Immature natural killer cell (primary cell): ENCODE data around the gene STARD10. TPM values are rescaled to one million over a fixed set of nuclear protein-coding genes. Genes with fewer than 3 reads are reported as not detected.

Source experiments
- DNase-seq, 3 donors: peaks; one replicate each; pipeline ENCODE4 v3.0.0; 2022; ENCODE audit warnings: mixed read lengths in 1 of 3
- H3K27ac Mint-ChIP-seq, 6 donors: one replicate each; pipeline ENCODE4 v1.8.0; 2020; ENCODE audit warnings: mixed read lengths in 6 of 6, mild to moderate bottlenecking in 5 of 6, inconsistent platforms in 4 of 6, moderate library complexity in 3 of 6
- H3K27me3 Mint-ChIP-seq, 3 donors: one replicate each; pipeline ENCODE4 v1.8.0; 2020 to 2021; ENCODE audit warnings: low read depth in 3 of 3, mild to moderate bottlenecking in 3 of 3, mixed read lengths in 3 of 3, moderate library complexity in 3 of 3, inconsistent platforms in 1 of 3
- H3K36me3 Mint-ChIP-seq, 3 donors: one replicate each; pipeline ENCODE4 v1.8.0; 2020; ENCODE audit warnings: mixed read lengths in 3 of 3, inconsistent platforms in 2 of 3, mild to moderate bottlenecking in 2 of 3
- H3K4me1 Mint-ChIP-seq, 2 donors: one replicate each; pipeline ENCODE4 v1.8.0; 2020; ENCODE audit warnings: inconsistent platforms in 2 of 2, mild to moderate bottlenecking in 2 of 2, mixed read lengths in 2 of 2, moderate library complexity in 1 of 2
- H3K4me3 Mint-ChIP-seq, 5 donors: one replicate each; pipeline ENCODE4 v1.8.0; 2020; ENCODE audit warnings: mild to moderate bottlenecking in 5 of 5, mixed read lengths in 5 of 5, inconsistent platforms in 3 of 5, moderate library complexity in 3 of 5
- H3K9me3 Mint-ChIP-seq, 6 donors: one replicate each; pipeline ENCODE4 v1.8.0; 2020; ENCODE audit warnings: mild to moderate bottlenecking in 6 of 6, mixed read lengths in 6 of 6, inconsistent platforms in 4 of 6, moderate library complexity in 3 of 6
- polyA plus RNA-seq, 3 donors: library from polyadenylated mRNA; unstranded; fragments of 300-500 nt; fragmentation: Illumina TruSeq; gene quantifications; one replicate each; pipeline ENCODE4 v1.2.3, GENCODE V29; 2021

The STARD10 gene
- polyA plus RNA-seq, 3 donors from 2014 or later: 26.3 to 50.1 (median 35.6) TPM

DNA sequence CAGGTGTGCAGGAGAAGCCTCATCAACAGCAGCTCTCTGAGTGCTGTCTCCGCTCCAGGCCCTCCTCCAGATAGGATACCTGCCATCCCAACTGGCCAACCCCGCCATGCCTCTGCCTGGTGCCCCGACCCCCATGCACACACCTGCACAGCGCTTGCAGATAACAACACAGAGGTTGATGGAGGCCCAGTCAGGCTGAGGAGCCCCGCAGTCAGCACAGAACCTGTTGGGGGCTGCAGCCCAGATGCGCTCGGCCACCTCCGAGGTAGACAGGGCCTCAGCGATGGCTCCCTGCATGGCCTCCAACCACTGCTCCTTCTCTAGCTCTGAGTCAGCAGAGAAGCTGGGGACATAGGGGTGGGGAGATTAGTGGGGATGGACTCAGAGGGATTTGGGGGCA lies 86.8 kb downstream of the STARD10 start:
- peaks cover 2 to 19% (median 9%) of the 10 kb centered on the region in 3 donors for H3K27me3 Mint-ChIP-seq
- no peak for DNase-seq
- peaks cover 17 to 19% of the 10 kb centered on the region in 2 donors for H3K4me1 Mint-ChIP-seq

DNA sequence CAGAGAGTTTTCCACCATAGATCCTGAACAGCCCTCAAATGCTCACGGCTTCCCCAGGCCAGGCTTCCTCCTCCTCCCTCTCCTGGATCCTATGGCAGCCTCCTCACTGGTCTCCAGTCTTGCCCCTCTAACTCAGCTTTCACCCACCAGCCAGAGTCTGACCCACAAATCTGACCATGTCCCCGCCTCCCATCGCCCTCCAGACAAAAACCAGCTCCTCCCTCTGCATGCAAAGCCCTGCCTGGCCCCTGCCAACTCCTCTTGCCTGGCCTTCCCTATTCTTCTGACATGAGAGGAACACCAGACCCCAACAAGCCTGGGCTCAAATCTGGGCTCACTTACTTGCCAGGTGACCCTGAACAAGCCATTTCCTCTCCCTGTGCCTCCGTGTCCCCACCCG lies 87.3 kb downstream of the STARD10 start:
- peaks cover 0 to 33% (median 7%) of the 10 kb centered on the region in 3 donors for H3K36me3 Mint-ChIP-seq
- DNase-seq: no peak
- H3K27me3 Mint-ChIP-seq: peaks cover 2 to 19% (median 9%) of the 10 kb centered on the region in 3 donors
- H3K27ac Mint-ChIP-seq: peak overlapping the region in 4 of 6 donors; percentile 56 to 75 (median 69)
- peak overlapping the region in 1 of 5 donors; percentile 9 for H3K4me3 Mint-ChIP-seq
- H3K9me3 Mint-ChIP-seq: no peaks in the 10 kb centered on the region
- peaks cover 17 to 19% of the 10 kb centered on the region in 2 donors for H3K4me1 Mint-ChIP-seq

More for the DNA sequence above, 86.8 kb downstream of the STARD10 start:
- Mint-ChIP-seq H3K27ac (peak overlapping the region in 2 of 6 donors; percentile 75 to 85), H3K4me3 (no peak overlapping the region), H3K9me3 (no peaks in the 10 kb centered on the region), H3K36me3 (peaks cover 0 to 33% (median 7%) of the 10 kb centered on the region in 3 donors)

DNA sequence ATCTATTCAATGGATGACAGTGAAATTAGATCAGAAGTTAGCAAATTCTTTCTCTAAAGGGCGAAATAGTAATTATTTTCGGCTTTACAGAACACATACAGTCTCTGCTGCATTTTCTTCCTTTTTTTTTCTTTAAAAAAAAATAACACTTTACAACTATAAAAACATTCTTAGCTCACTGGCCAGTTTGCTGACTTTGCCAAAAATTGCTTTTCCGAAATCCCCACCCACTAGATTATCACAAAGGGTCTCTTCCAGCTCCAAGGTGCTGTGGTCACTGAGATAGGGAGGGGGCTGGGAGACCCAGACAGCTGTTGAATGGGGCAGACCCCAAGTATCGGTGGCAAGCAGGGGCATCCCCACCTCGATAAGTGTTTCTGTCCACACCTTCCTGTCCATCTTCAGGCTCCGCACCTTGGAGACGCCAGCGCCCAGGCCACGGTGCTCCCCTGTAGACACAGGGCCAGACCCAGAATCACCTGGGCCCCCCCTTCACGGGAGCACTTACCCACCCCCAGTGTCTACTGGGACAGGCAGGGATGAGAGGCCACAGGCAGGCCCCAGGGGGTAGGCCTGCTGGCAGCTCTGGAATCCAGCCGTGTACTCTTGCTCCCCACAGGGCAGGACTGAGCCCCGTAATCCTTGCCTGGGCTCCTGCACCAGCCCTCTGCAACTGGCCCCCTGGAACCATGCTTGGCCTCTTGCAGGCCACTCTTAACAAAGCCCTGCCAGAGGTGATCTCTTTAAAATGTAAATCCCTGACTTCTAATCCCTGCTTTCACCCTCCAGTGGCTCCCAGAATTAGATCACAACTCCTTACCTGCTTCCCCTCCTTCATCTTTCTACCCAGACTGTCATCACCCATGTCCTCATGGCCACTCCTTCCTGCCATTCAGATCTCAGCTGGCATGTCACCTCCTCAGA lies 88.1 kb downstream of the STARD10 start:
- Mint-ChIP-seq H3K36me3 (peaks cover 0 to 36% (median 7%) of the 10 kb centered on the region in 3 donors), H3K27me3 (peaks cover 2 to 15% (median 7%) of the 10 kb centered on the region in 3 donors), H3K9me3 (no peaks in the 10 kb centered on the region), H3K4me1 (peaks cover 13 to 14% of the 10 kb centered on the region in 2 donors), H3K27ac (peak overlapping the region; percentile 37 to 79 (median 62)), H3K4me3 (no peak overlapping the region)
- DNase-seq: no peak

DNA sequence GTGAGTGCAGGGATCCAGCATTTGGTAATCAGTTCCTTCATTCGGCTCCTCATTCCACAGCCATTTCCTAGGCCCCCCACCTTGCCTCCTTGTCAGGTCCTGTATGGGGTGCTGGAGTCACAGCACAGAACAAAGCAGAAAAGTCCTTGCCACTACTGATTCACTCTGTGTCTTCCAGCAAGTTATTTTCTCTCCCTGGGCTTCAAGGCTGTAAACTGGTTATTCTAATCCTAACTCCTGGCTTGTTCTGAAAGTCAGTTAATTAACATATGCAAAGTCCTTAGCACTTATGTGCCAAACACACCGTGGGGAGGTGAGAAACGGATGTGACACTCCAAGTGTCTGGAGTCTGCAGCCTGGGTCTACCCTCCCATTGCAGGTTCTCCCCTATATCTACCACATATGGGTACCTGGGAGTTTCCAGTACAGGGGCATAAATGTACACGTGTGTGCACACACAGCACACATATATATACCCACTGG lies 89.0 kb downstream of the STARD10 start:
- Mint-ChIP-seq H3K27me3 (peaks cover 2 to 15% (median 8%) of the 10 kb centered on the region in 3 donors), H3K27ac (peak overlapping the region in 4 of 6 donors; percentile 16 to 57 (median 38)), H3K9me3 (no peaks in the 10 kb centered on the region), H3K4me3 (no peak overlapping the region), H3K4me1 (peaks cover 12 to 14% of the 10 kb centered on the region in 2 donors), H3K36me3 (peaks cover 3 to 39% (median 14%) of the 10 kb centered on the region in 3 donors)
- no peak for DNase-seq

Other genes with a start within 250 kb of the STARD10 start
- not detected for gene PDE2A, start 119.6 kb downstream of the STARD10 start, polyA plus RNA-seq
- gene ARAP1, start 41.6 kb downstream of the STARD10 start, polyA plus RNA-seq: 10 to 100 TPM in 2 of 3 donors, 1 to 10 TPM in 1; 4.7 to 34.6 (median 16.4) TPM
- 10 to 100 TPM; 11.4 to 24.6 (median 18.7) TPM for gene ATG16L2, start 20.4 kb upstream of the STARD10 start, polyA plus RNA-seq